Left hindlimb (tissue), 1 donor: ENCODE results near the gene DDAH1.
A peak's percentile ranks its signal among the peaks of the same experiment; 100 is the strongest.
"Not testable (repeated sequence)": the region's sequence is repeated elsewhere in the genome, so short reads cannot be mapped to it uniquely, and the experiment has no call there.

ENCODE experiments used
- DNase-seq: peaks from one replicate; pipeline ENCODE4 v3.0.0-alpha.2; 2018

The DDAH1 gene

GRCh38 chr1:85465099-85465785 is at the start of gene DDAH1:
DDAH1 (minus strand) TSS chr1:85465159; CDS start chr1:85465045, 114 bp downstream.
- peak; percentile 79 for DNase-seq

- not testable (repeated sequence) for DNase-seq
These were observed 49.0 kb upstream of the DDAH1 start for GRCh38 chr1:85513998-85514397.

GRCh38 chr1:85504417-85504816 is 39.5 kb upstream of the DDAH1 start:
- no peak for DNase-seq

- peak; percentile 39 for DNase-seq
These were observed 37.7 kb upstream of the DDAH1 start for GRCh38 chr1:85502625-85503083.

- no peak for DNase-seq
These were observed 37.2 kb upstream of the DDAH1 start for GRCh38 chr1:85502171-85502570.

- DNase-seq, result no peak
These were observed 36.5 kb upstream of the DDAH1 start for GRCh38 chr1:85501355-85501898.

GRCh38 chr1:85496941-85497582 is 32.1 kb upstream of the DDAH1 start:
- DNase-seq, result no peak

- DNase-seq, result no peak
These were observed 30.6 kb upstream of the DDAH1 start for GRCh38 chr1:85495556-85495955.

GRCh38 chr1:85494904-85495266 is 29.9 kb upstream of the DDAH1 start:
- no peak for DNase-seq

GRCh38 chr1:85494074-85494903 is 29.3 kb upstream of the DDAH1 start:
- no peak for DNase-seq

GRCh38 chr1:85490270-85490985 is 25.5 kb upstream of the DDAH1 start:
- no peak for DNase-seq

GRCh38 chr1:85488126-85488525 is 23.2 kb upstream of the DDAH1 start:
- no peak for DNase-seq

- no peak for DNase-seq
These were observed 20.6 kb upstream of the DDAH1 start for GRCh38 chr1:85485516-85485915.

GRCh38 chr1:85484716-85485115 is 19.8 kb upstream of the DDAH1 start:
- no peak for DNase-seq

- no peak for DNase-seq
These were observed 19.3 kb upstream of the DDAH1 start for GRCh38 chr1:85484264-85484663.

GRCh38 chr1:85481688-85482087 is 16.7 kb upstream of the DDAH1 start:
- no peak for DNase-seq

- no peak for DNase-seq
These were observed 15.6 kb upstream of the DDAH1 start for GRCh38 chr1:85480566-85480965.

- DNase-seq, result no peak
These were observed 14.5 kb upstream of the DDAH1 start for GRCh38 chr1:85479491-85479890.

- no peak for DNase-seq
These were observed 13.4 kb upstream of the DDAH1 start for GRCh38 chr1:85478366-85478765.

GRCh38 chr1:85475055-85475454 is 10.1 kb upstream of the DDAH1 start:
- no peak for DNase-seq

- no peak for DNase-seq
These were observed 8.4 kb upstream of the DDAH1 start for GRCh38 chr1:85473390-85473789.

- DNase-seq, result no peak
These were observed 6.6 kb upstream of the DDAH1 start for GRCh38 chr1:85471558-85471957.

- not testable (repeated sequence) for DNase-seq
These were observed 5.2 kb upstream of the DDAH1 start for GRCh38 chr1:85470130-85470529.
